Esophagus squamous epithelium (tissue), 5 donors: ENCODE measurements around the gene SH2D1A. TPM values are rescaled to one million over a fixed set of nuclear protein-coding genes. Genes with fewer than 3 reads are reported as not detected.

Experiments used
- DNase-seq: peaks from one replicate; lab custom pipeline; 2025; lab: John Stamatoyannopoulos, UW
- H3K27ac ChIP-seq, 4 donors: fragments of 200-600 bp; sonication (generic); one replicate each; pipeline ENCODE4 v1.5.1; 2016 to 2019; ENCODE audit warnings: mild to moderate bottlenecking in 1 of 4
- H3K27me3 ChIP-seq, 4 donors: fragments of 200-600 bp; sonication (generic); 1 replicate in 3 of 4; 2 replicates in 1 of 4; pipeline versions ENCODE4 v1.5.1 to v1.6.0; 2017 to 2021; ENCODE audit warnings: antibody characterized with exemption in 1 of 4
- H3K36me3 ChIP-seq, 3 donors: fragments of 200-600 bp; sonication (generic); one replicate each; pipeline ENCODE4 v1.5.1; 2016 to 2019
- H3K4me1 ChIP-seq, 3 donors: fragments of 200-600 bp; sonication (generic); one replicate each; pipeline ENCODE4 v1.5.1; 2017 to 2019
- H3K4me3 ChIP-seq, 4 donors: fragments of 200-600 bp; sonication (generic); 1 replicate in 3 of 4; 2 replicates in 1 of 4; pipeline ENCODE4 v1.5.1; 2016 to 2019; ENCODE audit warnings: mild to moderate bottlenecking in 2 of 4, moderate library complexity in 1 of 4
- H3K9me3 ChIP-seq, 3 donors: fragments of 200-600 bp; sonication (generic); one replicate each; pipeline ENCODE4 v1.5.1; 2016 to 2019
- CTCF ChIP-seq, 6 experiments: fragments of 450-650 bp in 4 of 6; fragments of 200-600 bp in 2 of 6; sonication (generic) in 2 of 6; IDR thresholded peaks; one replicate each; pipeline ENCODE4 v1.5.1; 2016 to 2019; ENCODE audit warnings: antibody characterized with exemption in 6 of 6, mild to moderate bottlenecking in 4 of 6, moderate library complexity in 4 of 6
- POLR2A ChIP-seq, 4 donors: fragments of 450-650 bp; IDR thresholded peaks; one replicate each; pipeline ENCODE4 v1.6.1; 2017; ENCODE audit warnings: antibody characterized with exemption in 4 of 4, mild to moderate bottlenecking in 4 of 4, moderate library complexity in 3 of 4
- WGBS, 2 donors: methylation state at CpG; one replicate each; pipeline ENCODE4 v1.1.5; 2018; 5-methylcytosine and 5-hydroxymethylcytosine counted together
- intact Hi-C: fragments of 100-400 bp; cut with DNase I; formaldehyde crosslinking; loops from one replicate; pipeline ENCODE4 v1.15.0; 2022
- total RNA-seq, 4 donors: library from RNA; depleted of rRNA; stranded (reverse); fragments of >200 nt; gene quantifications; one replicate each; pipeline ENCODE4 v1.1.0, GENCODE V29; 2016
- donor health status: DM: yes; HTN: yes; CAD: no.

Gene SH2D1A
- total RNA-seq, 4 donors from 2014 or later = 0.53 to 2.1 (median 1.4) TPM; not detected in 1

DNA sequence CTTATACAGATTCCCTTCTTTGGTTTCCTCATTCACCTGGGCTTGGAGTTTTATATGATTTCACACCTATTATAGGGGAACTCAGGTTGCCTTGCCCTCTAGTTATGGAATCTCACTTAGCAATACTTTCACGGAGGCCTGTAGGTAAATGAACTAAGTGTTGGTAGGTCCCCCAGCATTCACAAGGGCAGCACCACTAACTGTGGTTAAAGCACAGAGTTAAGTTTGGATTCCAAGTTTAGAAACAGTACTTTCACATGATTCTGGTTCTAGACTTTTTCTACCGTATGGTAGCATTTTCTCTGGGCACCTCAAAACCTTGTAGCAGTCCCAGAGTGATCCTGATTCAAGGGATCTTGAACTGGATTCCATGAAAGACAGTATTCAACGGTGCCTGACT is 46.4 kb downstream of the SH2D1A start:
- intact Hi-C loops = no loop called here
- Histone ChIP-seq H3K27me3 (no peaks in the 10 kb centered on the region), H3K9me3 (no peaks in the 10 kb centered on the region), H3K36me3 (no peaks in the 10 kb centered on the region), H3K4me3 (no peak overlapping the region), H3K4me1 (no peaks in the 10 kb centered on the region), H3K27ac (no peak overlapping the region)
- WGBS, 2 donors = 66 to 77% methylated on average over 3 of the region's 3 CpGs
- no peak for DNase-seq
- TF ChIP-seq POLR2A (IDR thresholded peaks at IDR 0.05) = no peak
- TF ChIP-seq CTCF (IDR thresholded peaks at IDR 0.05) = no peak

GRCh38 chrX:124393238-124393637 is 46.9 kb downstream of the SH2D1A start:
- no peak for TF ChIP-seq CTCF (IDR thresholded peaks at IDR 0.05)
- no peak for TF ChIP-seq POLR2A (IDR thresholded peaks at IDR 0.05)
- Histone ChIP-seq H3K36me3 (no peaks in the 10 kb centered on the region), H3K4me1 (no peaks in the 10 kb centered on the region), H3K27me3 (no peaks in the 10 kb centered on the region), H3K27ac (no peak overlapping the region), H3K9me3 (no peaks in the 10 kb centered on the region), H3K4me3 (no peak overlapping the region)
- WGBS, 2 donors = 33 to 57% methylated on average over 1 of the region's 1 CpG
- no peak for DNase-seq
- intact Hi-C loops = no loop called here

GRCh38 chrX:124393659-124394058 is 47.3 kb downstream of the SH2D1A start:
- H3K4me1 ChIP-seq = no peaks in the 10 kb centered on the region
- no peaks in the 10 kb centered on the region for H3K27me3 ChIP-seq
- no peaks in the 10 kb centered on the region for H3K9me3 ChIP-seq
- no peaks in the 10 kb centered on the region for H3K36me3 ChIP-seq
- WGBS, 2 donors = 73 to 83% methylated on average over 3 of the region's 3 CpGs
- H3K27ac ChIP-seq = no peak overlapping the region
- intact Hi-C loops = no loop called here
- DNase-seq = no peak
- no peak for TF ChIP-seq CTCF (IDR thresholded peaks at IDR 0.05)
- TF ChIP-seq POLR2A (IDR thresholded peaks at IDR 0.05) = no peak
- no peak overlapping the region for H3K4me3 ChIP-seq

GRCh38 chrX:124395145-124395880 is 49.0 kb downstream of the SH2D1A start:
- 63 to 73% methylated on average over 3 of the region's 3 CpGs for WGBS, 2 donors
- intact Hi-C loops = no loop called here

More at GRCh38 chrX:124395145-124395880, 49.0 kb downstream of the SH2D1A start:
- TF ChIP-seq CTCF (IDR thresholded peaks at IDR 0.05) (no peak), POLR2A (IDR thresholded peaks at IDR 0.05) (no peak)
- no peaks in the 10 kb centered on the region for H3K4me1 ChIP-seq
- no peak overlapping the region for H3K4me3 ChIP-seq
- no peaks in the 10 kb centered on the region for H3K27me3 ChIP-seq
- no peaks in the 10 kb centered on the region for H3K36me3 ChIP-seq
- H3K27ac ChIP-seq = no peak overlapping the region
- DNase-seq = no peak
- H3K9me3 ChIP-seq = no peaks in the 10 kb centered on the region
